Endometrium (tissue), 2 donors: ENCODE data around the gene TPK1.

ENCODE experiments used
- FAIRE-seq: peaks from 2 replicates; lab custom pipeline; 2012; peaks lifted over from hg19 to GRCh38; lab: Jason Lieb, UNC
- donor health status: control.
- donor health status: control.

The TPK1 gene

DNA sequence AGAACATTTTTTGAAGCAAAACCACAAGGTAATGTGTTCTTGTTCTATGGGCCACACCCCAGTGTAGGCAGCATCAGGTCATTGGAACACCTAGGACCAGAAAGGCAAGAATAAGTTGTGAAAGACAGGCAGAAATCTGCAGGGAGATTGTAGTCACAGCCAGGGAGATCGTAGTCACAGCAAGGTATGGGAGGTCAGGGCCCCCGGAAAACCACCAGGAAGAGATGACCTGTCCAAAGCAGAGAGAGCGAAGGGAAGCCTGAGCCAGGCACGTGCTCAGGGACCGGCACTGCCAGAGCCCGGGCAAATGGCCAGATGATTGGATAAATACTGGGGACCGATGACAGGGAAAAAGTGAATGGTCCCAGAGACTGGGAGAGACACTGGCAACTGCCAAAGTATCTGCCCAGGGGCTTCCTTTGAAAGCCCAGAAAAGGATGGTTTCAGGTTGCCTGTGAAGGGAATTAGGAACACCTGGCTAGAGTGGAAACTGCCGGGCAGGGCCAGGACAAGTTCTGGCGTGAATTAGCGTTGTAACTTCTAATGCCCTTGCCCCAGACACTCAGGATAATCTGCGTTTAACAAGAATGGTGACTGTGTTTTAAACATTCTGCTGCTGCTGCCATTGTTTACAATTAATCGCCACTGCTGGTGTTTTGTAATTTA, 428.5 kb downstream of the TPK1 start:
- FAIRE-seq = no peak

DNA sequence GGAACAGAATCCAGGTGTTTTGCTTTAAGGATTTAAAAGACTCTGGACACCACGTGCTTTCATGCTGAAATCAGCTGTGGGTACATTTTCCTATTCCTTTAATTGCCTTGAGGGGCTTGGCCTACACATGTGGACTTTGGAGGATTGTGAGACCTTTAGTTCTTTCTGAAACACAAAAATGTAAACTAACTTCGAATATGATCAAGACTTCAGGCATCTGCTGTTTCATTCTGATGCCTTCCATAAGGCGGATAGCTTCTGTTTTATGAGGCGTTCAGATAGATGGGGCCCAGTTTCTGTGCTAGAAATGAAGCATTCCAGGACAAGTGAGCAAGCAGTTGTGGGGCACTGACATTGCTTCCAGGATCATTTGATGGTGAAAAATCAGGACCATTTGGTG, 430.9 kb downstream of the TPK1 start:
- peak; percentile 8 for FAIRE-seq

DNA sequence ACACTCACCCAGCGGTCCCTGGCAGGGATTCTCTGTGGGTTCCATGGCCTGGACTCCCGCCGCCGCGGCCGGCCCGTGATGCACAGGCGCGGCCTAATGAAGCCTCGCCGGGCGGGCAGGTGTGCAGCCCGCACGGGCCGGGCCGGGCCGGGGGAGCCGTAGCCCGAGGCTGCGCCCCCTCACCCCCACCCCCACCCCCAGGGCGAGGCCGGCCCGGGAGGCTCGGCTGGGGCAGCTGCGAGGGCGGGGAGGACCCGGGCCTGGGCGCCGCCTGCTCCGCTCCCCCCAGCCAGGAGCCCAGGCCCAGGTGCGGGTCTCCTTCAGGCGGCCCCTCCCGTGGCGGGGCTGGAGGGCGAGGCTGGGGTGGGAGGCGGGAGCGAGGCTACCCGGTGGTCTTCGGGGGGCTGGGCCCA, 432.2 kb downstream of the TPK1 start, which contains the start of gene NOBOX:
TSS of gene NOBOX (minus strand) at position 45 of the 413 bp plus-strand sequence.
- FAIRE-seq = no peak

DNA sequence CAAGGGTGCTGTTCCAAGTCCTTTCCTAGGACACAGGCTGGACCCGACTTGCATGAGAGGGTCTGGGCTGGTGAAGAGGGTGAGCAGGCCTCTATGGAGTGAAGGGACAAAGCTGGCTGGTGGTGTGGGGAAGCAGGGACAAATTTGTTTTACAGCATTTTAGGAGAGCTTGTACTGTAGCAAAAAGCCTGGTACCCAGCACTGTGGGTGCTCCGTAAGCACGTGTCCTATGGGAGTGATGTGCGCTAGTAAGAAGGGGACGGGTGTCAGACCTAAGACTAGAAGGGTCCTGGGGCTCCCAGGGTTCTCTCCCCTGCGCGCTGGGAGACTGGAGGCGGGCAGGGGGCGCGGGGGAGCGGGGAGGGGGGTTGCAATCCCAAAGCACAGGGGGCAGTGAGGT, 432.8 kb downstream of the TPK1 start:
- no peak for FAIRE-seq
